DOHH2 (cell line): Measurements from ENCODE around the gene CSNK1G2.

Experiments
- CTCF ChIP-seq: fragments of 200-600 bp; sonication (generic); IDR thresholded peaks from one replicate; pipeline ENCODE4 v1.5.1; 2014; ENCODE audit warnings: antibody characterized with exemption, mild to moderate bottlenecking, low read depth, low read length; ENCODE audit not compliant: poor library complexity, severe bottlenecking
- EZH2phosphoT487 ChIP-seq: fragments of 200-600 bp; sonication (generic); IDR thresholded peaks from 2 replicates; pipeline ENCODE4 v1.6.1; 2017; ENCODE audit warnings: borderline replicate concordance, mild to moderate bottlenecking, antibody characterized with exemption, low read length, moderate library complexity, mixed read lengths

- TF ChIP-seq CTCF (no peak), EZH2phosphoT487 (no peak)
Observed at GRCh38 chr19:1917926-1918325, 23.0 kb upstream of the CSNK1G2 start.
